SK-N-SH treated with all-trans-retinoic acid at 6 μM for 48 hours (cell line): ENCODE data around the gene ST8SIA1.

Experiments
- ARNTL ChIP-seq: fragments of 450-650 bp; formaldehyde crosslinking; IDR thresholded peaks from 2 replicates; pipeline ENCODE4 v1.5.0; 2020; ENCODE audit warnings: low read depth, mild to moderate bottlenecking, moderate library complexity, borderline replicate concordance
- ESRRG ChIP-seq: fragments of 250-450 bp; sonication (Bioruptor Pico); IDR thresholded peaks from 2 replicates; pipeline ENCODE4 v1.6.1; 2021; ENCODE audit warnings: mild to moderate bottlenecking
- GLIS3 ChIP-seq: fragments of 250-450 bp; sonication (Bioruptor Pico); IDR thresholded peaks from 2 replicates; pipeline ENCODE4 v1.5.0; 2020; ENCODE audit warnings: mild to moderate bottlenecking, moderate library complexity
- ISL1 ChIP-seq: fragments of 250-450 bp; sonication (Bioruptor Pico); IDR thresholded peaks from 2 replicates; pipeline ENCODE4 v2.1.2; 2022; ENCODE audit warnings: mild to moderate bottlenecking, moderate library complexity
- OSR1 ChIP-seq: fragments of 250-450 bp; sonication (Bioruptor Pico); IDR thresholded peaks from 2 replicates; pipeline ENCODE4 v1.8.0; 2022; ENCODE audit warnings: moderate library complexity, mild to moderate bottlenecking, inconsistent platforms
- RARB ChIP-seq: fragments of 250-450 bp; sonication (Bioruptor Pico); IDR thresholded peaks from 2 replicates; pipeline ENCODE4 v1.8.0; 2021; ENCODE audit warnings: mild to moderate bottlenecking, moderate library complexity
- ZFP30 ChIP-seq: fragments of 450-650 bp; formaldehyde crosslinking; IDR thresholded peaks from 2 replicates; pipeline ENCODE4 v1.5.0; 2022; ENCODE audit warnings: mild to moderate bottlenecking, moderate library complexity
- TF ChIP-seq, protein P1 (sequence below): fragments of 250-450 bp; sonication (Bioruptor Pico); IDR thresholded peaks from 2 replicates; pipeline ENCODE4 v1.8.0; 2021; ENCODE audit warnings: low read depth, mild to moderate bottlenecking, moderate library complexity, borderline replicate concordance

DNA sequence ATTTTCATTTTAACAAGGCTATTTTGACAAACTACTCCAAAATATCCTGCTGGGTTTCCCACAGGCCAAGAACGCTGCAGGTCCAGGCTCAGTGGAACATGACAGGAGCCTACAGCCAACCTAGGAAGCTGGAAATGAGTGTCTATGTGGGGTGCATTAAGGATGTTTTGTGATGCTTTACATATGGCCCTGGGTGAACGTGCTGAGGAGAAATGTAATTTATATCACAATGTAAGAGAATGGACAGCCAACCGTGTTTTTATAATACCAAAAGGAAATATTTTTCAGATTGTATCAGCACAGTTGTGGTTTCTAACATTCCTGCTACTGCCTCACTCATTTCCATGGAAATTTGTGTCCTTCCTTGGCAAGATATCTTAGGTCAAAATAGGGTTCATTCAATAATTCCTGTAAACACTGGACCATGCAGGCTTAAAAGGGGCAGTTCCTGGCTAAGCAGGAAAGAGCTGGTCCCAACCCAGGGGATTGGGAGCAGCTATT, 51.5 kb downstream of the ST8SIA1 start:
- TF ChIP-seq OSR1 (CRISPR knock-in tag) (no peak), ESRRG (CRISPR knock-in tag) (no peak), ZFP30 (CRISPR knock-in tag) (no peak), ARNTL (no peak), ISL1 (CRISPR knock-in tag) (no peak), RARB (CRISPR knock-in tag) (0 out of 2 replicates have a peak, but pooled peaks have one; percentile 30), GLIS3 (CRISPR knock-in tag) (no peak)
- TF ChIP-seq, protein P1, sequence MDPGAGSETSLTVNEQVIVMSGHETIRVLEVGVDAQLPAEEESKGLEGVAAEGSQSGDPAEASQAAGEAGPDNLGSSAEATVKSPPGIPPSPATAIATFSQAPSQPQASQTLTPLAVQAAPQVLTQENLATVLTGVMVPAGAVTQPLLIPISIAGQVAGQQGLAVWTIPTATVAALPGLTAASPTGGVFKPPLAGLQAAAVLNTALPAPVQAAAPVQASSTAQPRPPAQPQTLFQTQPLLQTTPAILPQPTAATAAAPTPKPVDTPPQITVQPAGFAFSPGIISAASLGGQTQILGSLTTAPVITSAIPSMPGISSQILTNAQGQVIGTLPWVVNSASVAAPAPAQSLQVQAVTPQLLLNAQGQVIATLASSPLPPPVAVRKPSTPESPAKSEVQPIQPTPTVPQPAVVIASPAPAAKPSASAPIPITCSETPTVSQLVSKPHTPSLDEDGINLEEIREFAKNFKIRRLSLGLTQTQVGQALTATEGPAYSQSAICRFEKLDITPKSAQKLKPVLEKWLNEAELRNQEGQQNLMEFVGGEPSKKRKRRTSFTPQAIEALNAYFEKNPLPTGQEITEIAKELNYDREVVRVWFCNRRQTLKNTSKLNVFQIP: no peak
